HG02571 (cell line): ENCODE measurements around the gene CD82.

Source experiments
- ATAC-seq: cut with Tn5 transposase; IDR thresholded peaks from one replicate; pipeline ENCODE4 v1.9.1; 2021; ENCODE audit warnings: mild to moderate bottlenecking, moderate library complexity; ENCODE audit not compliant: unreplicated experiment

The CD82 gene, protein sequence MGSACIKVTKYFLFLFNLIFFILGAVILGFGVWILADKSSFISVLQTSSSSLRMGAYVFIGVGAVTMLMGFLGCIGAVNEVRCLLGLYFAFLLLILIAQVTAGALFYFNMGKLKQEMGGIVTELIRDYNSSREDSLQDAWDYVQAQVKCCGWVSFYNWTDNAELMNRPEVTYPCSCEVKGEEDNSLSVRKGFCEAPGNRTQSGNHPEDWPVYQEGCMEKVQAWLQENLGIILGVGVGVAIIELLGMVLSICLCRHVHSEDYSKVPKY

DNA sequence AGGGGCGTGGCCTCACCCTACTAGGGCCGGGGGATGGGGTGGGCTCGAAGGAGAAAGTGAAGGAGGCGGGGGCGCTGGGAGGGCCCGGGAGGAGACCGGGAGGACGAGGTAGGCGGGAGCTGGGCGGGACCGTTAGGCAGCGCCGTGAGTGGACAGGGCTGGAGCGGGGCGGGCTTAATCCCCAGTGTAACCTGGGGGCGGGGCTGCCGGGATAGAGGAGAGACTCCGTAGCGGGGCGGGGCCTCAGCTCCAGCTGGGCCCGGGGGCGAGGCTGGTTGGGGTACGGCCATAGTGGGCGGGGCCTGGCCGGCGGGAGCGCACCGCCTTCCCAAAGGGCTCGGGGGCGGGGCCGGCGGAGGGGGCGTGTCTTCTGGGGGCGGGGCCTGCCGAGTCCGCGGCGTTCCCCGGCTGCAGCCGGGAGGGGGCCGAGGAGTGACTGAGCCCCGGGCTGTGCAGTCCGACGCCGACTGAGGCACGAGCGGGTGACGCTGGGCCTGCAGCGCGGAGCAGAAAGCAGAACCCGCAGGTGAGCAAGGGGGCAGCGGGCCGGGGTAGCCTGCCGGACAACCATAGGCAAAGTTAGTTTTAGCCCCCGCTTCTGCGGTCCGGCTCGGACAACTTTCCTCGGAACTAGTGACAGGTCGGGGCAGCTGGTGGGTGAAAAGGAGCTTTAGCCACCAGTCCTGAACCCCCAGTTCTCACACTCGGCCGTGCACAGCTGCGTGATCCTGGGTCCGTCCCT, at the start of gene CD82:
CD82 (plus strand) TSS at position 453 of the 742 bp plus-strand sequence. CDS start 29,000 bp downstream, outside the sequence.
- ATAC-seq: peak; percentile 78

DNA sequence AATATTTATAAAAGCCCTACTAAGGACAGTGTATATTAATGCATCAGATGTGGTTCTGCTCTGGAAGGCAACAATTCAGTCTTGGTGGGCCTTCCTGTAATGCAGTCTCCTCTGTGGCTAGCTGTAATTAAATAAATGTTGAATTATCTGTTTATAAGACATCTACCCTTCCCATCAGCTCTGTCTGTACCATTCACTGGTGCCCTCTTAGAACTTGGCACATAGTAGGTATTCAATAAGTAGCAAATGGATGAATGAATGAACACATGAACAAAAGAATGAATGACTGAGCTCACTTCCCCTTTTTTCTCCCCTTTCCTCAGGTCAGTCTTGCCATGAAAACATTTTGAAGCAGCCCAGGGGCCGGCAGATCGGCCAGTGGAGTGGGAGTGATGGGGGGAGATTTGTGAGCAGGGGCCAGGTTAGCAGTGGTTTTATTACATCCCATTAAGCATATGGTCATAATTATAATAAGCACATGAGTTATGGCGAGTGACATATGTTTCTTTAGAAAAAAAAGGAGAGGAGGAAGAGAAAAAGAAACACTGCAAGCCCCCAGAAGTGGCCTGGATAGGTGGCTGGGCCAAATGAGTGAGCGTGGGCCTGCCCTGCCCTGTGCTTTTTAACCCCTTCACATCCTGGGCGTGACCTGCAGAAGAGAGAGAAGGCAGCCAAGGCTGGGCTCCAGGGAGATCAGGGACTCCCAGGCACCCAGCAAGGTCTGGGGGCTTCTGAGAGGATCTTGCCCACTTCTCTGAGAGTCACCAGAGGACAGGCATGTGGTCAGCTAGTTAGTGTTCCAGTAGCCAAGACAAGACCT, 48.6 kb upstream of the CD82 start:
- ATAC-seq: no peak

DNA sequence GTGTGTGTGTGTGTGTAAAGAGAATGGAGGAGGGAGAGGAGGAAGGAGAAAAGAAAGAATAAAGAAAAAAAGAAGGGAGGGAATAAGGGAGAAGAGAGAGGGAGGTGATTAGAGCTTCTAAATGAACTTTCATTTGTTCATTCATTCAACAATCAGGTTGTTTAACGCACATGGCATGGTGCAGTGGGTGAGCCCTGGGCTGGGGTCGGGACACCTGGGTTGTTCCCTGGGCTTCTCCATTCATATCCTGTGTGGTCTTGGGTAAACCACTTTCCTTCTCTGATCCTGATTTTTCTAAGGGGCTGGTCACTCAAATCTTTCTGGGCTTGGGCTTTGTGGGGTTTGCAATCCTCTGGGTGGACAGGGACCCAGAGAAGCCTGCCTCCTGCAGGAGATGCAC, 47.9 kb upstream of the CD82 start:
- ATAC-seq: no peak

DNA sequence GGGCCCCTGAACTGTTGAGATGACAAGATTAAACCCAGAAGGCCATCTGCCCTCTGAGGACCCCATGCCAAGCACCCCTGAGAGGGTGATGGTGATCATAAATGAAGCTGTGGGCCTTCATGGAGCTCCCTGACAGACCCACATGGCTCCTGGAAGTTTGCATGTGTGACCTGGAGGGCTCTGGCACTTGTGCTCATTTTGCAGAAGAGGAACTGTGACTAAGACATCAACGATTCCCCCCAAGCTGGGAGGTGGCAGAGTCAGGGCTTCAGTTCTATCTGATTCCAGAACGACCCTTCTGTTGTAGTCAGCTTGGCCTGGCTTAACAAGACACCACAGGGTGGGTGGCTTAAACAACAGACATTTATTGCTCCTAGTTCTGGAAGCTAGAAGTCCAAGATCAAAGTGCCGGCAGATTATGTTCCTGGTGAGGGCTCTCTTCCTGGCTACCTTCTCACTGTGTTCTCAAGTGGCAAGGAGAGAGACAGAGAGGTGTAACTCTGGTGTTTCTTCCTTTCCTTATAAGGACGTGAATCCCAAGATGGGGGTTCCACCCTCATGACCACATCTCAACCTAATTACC, 46.4 kb upstream of the CD82 start:
- no peak for ATAC-seq

DNA sequence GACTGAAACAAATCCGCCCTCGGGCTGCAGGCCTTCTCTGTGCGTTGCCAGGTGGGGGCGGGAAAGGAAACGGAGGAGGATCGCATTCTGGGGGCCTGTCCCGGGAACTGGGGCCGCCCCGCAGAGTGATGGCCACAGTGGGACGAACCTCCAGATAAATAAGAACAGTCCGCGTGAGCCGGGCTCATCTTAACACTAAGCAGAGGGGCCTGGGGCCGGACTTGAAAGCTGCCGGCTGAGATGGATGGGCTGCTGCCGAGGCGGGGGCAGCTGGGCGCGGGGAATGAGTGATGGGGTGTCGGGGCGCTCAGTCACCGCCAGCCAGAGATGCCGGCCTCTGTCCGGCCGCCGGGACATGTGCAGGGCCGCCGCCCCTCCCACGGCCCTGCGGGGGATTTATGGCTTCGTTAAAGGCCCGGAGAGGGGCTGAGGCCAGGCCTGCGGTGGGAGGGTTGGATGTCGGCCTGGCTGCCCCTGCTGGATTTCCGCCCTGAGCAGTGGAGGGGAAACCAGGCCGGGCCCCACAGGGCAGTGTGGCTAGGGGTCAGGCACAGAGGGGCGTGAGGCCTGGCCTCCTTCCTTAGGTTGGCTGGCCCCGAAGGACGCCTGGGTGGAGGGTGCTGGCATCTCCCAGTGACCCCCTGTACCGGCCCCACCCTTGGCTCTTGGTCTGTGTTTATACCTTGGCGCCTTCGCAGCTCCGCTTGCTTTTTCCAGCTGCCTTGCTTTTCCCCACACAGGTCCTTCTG, 45.3 kb upstream of the CD82 start:
- no peak for ATAC-seq

DNA sequence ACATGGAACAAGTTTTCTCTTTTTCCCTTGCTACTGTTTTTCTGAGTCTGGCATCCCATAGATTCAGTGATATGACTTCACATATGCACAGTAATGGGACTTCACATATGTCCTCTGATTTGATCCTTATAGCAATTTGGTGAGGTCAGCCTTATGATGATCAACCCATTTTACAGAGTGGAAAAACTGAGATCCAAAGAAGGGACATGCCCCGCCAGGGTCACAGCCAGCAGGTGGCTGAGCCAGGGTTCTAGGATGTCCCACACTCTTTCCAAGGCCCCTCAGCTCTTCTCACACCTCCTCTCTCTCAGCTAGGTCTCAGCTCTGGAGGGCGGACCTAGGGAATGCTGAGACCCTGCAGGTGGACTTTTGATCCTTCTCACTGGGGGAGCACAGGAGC, 44.3 kb upstream of the CD82 start:
- ATAC-seq: no peak

DNA sequence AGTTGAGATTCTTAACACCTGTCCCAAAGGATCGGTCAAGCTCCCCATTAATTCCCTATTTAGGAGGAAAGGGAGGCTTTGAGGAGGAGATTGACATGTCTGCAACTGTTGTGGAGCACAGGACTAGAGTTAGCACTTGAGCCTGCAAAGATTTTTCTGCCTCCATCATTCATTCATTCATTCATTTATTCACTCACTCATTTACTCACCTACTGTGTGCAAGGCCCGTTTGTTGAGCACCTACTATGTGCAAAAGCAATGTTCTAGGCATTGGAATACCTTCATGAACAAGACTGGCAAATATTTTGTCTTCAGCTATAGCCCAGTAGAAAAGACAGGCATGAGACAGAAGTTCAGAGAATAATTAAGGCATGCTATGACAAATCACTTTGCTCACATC, 43.2 kb upstream of the CD82 start:
- ATAC-seq: no peak

DNA sequence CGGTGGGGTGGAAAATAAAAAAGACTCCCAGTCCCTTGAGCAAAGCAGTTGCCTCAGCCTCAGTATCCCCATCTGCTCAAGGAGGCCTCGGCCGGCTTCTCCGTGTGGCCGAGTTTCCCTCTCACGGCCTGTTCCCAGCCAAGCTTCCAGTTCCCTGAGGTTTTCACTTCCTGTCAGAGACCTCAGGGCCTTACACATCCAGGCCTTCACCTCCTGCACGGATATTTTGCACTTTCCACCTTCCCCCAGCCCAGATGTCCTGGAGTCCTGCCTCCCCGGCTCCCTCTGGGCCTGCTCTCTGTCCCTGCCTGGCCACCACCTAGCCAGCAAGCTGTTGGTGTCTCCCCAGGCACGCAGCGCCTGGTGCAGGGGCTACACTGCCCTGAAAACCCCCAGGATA, 41.1 kb upstream of the CD82 start:
- ATAC-seq: no peak

DNA sequence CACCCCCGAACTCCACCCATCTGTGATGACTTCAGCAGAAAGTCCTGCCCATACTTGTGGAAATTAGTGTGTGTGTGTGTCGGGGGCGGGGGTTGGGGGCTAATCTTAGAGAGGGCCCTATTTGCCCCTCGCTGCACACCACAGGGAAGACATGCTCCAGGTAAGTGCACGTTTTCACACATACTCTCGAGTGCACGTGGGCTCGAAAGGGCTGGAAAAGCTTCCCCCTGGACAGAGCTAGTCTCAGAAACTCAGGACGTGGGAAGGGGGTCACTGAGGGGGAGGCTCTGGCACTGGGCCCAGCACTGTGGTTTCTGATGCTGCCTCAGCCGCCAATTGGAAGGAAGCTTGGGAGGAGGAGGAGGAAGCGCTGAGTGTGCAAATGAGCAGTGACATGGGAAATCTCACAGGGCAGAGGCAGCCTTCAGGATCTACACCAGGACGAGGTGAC, 40.7 kb upstream of the CD82 start:
- no peak for ATAC-seq

DNA sequence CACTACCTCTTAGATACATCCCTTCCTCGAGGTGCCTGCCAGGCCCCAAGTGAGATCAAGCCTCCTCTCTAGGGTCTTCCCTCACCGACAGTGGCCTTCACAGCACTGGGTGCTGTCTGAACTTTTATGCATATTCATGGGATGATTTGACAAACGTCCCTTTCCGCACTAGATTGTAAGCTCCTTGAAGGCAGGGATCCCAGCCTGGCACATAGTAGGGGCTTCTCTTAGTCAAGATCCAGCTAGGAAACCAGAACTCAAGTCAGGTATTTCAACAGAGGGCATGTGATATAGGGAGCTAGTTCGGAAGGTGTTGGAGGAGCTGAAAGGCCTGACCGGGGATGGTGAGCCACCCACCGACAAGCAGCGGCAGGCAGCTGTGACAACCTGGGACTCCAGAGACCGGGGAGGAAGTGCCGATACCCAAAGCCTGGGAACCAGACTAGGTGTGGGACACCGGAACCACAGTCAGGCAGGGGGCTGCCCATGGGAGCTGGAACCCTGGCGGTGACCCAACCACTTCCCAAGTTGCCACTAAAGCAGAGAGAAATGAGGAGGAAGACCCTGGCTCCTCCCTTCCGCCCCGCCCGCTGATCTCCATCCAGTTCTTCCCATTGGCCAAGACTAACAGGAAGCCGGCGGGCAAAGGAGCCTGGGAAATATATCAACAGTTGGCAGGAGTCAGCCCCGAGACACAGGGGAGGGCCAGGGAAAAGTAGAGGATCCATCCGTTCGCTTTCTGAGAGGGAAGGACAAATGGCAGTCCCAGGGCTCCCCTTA, 39.8 kb upstream of the CD82 start:
- no peak for ATAC-seq

DNA sequence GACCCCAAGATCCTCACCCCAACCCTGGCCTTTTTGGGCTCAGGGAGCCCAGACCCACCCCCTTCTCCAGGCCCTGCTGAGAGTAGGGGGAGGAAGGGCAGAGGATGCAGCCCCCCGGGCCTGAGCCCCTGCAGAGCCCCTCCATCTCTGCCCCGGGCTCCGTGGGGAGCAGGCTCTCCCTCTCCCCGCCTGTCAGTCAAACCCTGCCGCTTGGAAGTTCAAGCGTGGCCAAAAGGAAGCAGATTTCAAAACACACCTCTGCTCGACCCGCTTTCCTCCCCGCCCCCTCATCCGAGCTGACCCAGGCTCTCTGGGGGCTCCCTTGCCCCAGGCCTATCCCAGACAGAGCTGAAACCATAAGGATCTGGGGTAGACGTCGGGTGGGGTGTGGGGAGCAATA, 39.0 kb upstream of the CD82 start:
- no peak for ATAC-seq

DNA sequence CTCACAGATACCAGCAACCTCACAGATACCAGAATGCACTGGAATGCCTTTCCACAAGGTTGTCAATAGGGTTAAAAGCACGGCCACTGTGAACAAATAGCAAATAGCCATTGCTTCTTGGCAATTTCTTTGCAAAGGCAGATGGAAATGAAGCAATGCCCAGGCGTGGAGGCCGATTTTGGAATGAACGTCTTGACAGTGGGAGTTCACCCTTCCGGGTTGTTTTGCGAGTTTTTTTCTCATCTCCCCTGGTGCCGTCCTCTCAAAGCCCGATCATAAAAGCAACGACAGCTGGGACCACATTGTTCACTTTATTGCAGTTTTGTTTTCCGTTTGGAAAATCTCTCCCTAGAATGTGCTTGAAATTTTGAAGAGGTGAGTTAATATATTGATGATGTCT, 38.0 kb upstream of the CD82 start:
- ATAC-seq: no peak

DNA sequence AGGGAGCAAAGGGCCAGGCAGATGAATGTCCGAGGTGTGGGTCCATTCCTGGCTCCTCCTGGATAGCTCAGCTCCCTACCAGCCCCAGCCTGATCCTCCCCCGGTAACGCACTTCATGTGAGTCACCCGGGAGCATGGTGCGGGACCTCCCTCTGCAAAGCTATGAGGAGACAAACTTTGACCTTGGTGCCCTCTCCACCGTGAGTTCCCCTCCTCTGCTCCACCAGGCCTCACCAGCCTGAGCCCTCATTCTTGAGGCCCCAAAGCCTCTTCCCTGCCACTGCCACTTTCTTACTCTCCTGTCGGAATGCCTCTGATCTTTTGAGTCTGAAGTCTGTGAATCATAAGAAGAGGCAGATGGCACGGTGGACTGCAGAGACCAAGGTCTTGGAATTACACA, 37.4 kb upstream of the CD82 start:
- ATAC-seq: no peak

DNA sequence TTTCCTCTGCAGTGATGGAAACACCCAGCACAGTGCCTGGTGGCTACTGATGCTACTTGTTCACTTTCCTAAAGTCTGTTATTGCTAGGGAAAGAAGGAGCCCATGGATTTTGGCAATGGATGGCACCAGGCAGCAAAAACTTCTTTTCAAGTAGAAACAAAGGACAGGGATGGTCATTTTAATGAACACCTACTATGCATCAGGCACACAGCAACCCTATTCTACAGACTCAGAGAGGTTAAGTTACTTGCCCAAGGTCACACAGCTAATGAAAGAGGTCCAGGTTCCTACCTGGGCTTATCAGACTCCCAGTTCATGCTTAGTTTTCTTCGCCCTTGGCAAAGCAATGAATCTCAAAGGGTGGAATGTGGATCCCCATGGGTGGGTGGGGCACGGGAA, 36.9 kb upstream of the CD82 start:
- ATAC-seq: no peak

DNA sequence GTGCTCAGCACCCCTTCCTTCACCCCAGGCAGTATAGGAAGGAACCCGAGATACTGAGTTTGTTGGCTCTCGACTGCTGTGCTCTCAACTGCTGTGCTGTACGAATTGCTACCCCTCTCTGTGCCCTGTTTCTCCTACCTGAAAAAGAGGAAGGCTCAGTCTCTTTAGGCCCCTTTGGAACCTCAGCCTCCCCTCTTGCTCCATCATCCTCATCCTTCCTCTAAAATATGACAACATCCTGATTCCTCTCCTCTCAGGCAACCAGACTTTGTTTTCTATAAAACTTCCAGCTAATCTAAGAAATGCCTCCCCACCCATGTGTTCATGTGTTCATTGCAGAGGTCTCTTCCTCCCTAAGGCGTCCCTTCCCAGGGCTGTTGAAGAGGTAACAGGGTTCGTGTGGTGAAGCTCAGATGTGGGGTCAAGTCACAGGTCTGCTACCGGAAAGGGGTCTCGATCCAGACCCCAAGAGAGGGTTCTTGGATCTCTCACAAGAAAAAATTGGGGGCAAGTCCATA, 35.5 kb upstream of the CD82 start:
- ATAC-seq: no peak

DNA sequence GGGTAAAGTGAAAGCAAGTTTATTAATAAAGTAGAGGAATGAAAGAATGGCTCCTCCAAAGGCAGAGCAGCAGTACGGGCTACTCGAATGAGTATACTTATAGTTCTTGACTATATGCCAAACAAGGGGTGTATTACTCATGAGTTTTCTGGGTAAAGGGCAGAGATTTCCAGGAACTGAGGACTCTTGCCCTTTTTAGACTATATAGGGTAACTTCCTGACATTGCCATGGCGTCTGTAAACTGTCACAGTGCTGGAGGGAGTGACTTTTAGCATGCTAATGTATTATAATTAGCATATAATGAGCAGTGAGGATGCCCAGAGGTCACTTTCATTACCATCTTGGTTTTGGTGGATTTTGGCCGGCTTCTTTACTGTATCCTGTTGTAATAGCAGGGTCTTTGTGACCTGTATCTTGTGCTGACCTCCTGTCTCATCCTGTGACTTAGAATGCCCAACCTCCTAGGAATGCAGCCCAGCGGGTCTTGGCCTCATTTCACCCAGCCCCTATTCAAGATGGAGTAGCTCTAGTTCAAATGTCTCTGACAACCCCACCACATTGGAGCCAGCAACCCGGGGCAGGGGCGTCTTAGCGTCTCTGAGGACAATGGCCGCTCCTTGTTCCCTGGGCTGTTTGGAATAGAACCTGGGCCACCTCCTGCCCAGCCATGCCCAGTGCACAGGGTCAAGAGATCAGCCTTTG, 34.9 kb upstream of the CD82 start:
- ATAC-seq: no peak

DNA sequence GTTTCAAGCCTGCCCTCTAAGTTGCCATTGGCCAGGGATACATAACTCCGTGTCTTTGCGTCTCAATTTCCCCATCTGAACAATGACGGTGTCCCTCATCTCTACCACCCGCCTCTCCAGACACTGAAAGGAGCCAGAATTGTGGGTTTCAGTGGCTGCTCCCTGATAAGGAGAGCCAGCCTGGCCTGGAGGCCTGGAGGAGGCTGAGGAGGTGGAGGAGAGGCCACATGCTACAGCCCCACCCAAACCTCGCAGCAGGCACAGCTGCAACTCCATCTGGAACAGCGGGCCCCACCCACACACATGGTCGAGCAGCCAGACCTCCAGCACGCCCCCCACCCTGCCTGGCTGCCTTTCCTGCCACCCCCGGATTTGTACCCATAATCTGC, 34.4 kb upstream of the CD82 start:
- no peak for ATAC-seq

DNA sequence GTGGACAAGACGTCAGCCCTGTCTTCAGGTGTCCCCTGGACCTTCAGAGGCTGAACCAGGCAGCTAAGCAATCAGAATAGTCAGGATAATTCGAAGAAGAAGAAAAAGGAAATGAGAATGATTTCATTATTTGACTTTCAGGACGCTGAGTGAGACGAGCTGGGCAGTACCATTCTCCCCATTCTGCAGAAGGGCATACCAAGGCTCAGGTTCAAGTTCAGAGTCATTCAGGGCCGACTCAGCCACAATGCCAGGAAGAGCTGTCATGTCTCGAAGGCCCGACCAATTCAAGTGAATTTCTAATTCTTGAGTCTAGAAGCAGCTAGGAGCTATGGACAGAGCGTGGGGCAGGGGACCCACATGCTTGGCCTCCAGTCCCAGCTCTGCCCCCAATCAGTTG, 33.8 kb upstream of the CD82 start:
- no peak for ATAC-seq

DNA sequence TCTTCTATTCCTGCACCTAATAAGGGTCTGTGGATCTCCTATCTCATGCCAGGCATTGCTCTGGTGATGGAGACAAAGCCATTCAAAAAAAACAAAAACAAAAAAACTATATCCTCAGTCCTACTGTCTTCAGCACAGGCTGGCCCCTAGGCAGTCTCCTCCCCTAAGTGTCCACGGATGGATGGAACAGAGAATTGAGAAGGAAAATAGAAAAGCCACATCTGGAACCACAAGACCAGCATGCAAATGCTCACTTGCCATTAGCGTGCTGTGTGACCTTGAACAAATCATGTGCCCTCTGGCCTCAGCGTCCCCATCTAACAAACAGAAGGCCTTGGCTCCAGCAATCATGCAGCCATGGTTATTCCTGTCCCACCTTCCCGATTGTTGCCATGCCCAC, 32.7 kb upstream of the CD82 start:
- no peak for ATAC-seq
